Measurements from ENCODE around the gene BCLAF1.
"Not testable (repeated sequence)": the region's sequence is repeated elsewhere in the genome, so short reads cannot be mapped to it uniquely, and the experiment has no call there.

The BCLAF1 gene

GRCh38 chr6:136244061-136244616 lies 45.5 kb downstream of the BCLAF1 start:
- DNase-seq, result no peak

- no peak for DNase-seq
These were observed 53.0 kb downstream of the BCLAF1 start for GRCh38 chr6:136236466-136237293.

- peak; percentile 21 to 36 for DNase-seq
These were observed 54.4 kb downstream of the BCLAF1 start for GRCh38 chr6:136235233-136235564.

- no peak for DNase-seq
These were observed 56.9 kb downstream of the BCLAF1 start for GRCh38 chr6:136232701-136233100.

GRCh38 chr6:136230219-136230853 lies 59.3 kb downstream of the BCLAF1 start:
- no peak for DNase-seq

- DNase-seq, result no peak
These were observed 60.8 kb downstream of the BCLAF1 start for GRCh38 chr6:136228814-136229213.

GRCh38 chr6:136226674-136227377 lies 62.8 kb downstream of the BCLAF1 start:
- no peak for DNase-seq

GRCh38 chr6:136226027-136226673 lies 63.5 kb downstream of the BCLAF1 start:
- DNase-seq, result peak; percentile 14 to 30

DNA sequence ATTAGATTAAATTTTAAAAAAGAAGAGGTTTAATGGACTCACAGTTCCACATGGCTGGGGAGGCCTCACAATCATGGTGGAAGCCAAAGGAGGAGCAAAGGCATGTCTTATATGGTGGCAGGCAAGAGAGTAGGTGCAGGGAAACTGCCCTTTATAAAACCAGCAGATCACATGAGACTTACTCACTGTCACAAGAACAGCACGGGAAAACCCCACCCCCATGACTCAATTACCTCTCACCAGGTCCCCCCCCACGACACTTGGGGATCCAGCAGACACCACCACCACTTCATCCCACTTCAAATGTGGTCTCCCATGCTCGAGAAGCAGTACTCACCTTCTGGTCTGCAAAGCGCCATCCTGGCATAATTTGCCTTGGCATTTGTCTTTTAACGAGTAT lies 64.2 kb downstream of the BCLAF1 start:
- no peak for DNase-seq

DNA sequence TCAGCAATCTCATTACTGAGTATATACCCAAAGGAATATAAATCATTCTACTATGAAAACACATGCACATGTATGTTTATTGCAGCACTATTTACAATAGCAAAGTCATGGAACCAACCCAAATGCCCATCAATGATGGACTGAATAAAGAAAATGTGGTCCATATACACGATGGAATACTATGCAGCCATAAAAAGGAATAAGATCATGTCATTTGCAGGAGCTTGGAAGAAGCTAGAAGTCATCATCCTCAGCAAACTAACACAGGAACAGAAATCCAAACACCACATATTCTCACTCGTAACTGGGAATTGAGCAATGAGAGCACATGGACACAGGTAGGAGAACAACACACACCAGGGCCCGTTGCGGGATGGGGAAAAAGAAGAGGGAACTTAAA lies 64.7 kb downstream of the BCLAF1 start:
- DNase-seq, result not testable (repeated sequence)

DNA sequence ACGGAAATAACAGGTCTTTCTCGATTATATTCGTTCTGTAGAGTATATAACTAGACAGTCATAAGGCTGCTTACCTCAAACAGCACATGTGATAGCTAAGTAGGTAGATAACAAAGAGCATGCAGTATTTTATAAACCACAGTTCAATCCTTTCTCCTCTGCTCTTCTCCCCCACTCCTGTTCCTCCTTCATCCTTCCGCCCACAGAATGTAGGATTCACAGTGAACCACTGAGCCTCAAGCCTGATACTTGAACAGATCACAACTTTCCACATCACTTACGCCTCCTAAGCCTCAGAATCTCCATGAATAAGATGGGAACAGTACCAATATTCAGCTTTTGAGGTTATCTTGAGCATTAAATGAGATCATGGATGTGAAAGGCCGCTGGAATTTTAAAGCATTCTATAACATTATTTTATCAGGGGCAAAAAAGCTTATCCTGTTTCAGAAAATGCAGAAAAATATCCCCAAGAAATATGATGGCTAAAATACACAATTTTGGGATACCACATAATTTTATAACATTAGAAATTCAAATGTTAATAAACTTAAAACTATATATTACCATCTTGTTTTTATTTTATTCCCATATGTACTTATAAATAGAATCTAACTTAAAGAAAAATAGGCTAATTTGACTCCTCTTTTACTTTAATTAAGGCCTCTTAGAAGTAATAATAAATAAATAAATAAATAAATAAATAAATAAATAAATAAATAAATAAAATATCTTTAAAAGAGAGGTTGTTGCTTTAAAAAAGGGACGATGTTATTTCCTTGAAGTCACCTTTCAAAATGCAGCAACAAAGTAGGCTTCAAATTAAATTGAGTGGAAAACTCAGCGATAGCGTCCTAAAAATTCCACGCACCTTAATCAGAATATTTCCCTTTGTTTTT lies 72.9 kb downstream of the BCLAF1 start:
- no peak for DNase-seq

DNA sequence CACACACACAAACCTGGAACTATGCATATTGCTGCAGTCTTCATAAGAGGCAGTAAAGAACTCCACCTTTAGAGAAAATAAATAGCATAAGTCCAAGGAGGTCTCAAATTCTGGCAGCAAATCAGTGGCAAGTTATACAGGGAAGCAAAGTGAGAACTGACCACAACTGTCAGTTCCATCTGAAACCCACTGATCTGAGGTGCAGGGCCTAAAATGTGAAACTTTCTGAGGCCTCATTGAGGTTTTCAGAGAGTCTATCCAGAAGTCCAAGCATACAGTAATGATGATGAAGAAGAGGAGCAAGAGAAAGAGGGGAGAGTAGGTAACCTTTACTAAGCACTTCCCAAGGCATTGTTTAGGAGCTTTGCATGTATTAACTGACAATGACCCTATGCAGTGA lies 75.8 kb downstream of the BCLAF1 start:
- no peak for DNase-seq

DNA sequence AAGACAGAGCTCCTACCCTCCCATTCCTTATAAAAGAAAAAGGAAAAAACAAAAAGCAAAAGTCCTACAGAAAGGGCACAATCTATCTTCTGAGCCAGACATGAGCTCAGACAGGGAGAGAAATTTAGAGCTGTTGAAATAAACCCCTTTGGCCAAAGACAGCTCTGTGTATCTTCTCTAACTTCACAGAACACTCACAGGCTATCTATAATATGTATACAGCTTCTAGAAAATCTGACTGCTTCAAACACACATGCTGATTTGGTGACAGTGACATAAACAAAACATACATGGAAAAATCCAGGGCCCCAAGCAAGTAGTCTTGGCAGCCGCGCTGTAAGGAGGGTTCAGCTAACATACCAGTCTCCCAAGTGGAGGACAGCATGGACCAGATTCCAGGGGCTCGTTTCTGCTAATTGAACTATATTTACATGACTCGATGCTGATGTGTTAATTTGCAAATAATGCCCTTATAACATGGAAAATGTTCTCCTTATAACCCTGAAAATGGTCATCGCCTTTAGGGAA lies 76.6 kb downstream of the BCLAF1 start:
- no peak for DNase-seq

DNA sequence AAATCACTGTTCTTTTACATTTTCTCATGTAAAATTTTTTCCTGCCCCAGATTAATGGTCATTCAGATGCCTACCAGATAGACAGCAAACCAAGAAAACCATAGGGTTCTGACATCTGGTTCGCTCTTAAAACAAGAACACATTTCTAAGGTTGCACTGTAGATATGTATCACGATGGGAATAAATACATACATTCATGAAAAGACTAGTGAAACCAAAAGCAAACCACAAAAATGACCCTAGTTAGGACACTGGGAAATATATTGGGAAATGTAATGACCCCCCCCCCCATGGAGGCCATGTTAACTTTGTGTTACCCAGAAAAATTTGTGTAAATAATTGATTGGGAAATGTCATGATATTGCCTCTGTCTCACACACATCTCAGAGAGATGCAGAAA lies 77.0 kb downstream of the BCLAF1 start:
- DNase-seq, result no peak

DNA sequence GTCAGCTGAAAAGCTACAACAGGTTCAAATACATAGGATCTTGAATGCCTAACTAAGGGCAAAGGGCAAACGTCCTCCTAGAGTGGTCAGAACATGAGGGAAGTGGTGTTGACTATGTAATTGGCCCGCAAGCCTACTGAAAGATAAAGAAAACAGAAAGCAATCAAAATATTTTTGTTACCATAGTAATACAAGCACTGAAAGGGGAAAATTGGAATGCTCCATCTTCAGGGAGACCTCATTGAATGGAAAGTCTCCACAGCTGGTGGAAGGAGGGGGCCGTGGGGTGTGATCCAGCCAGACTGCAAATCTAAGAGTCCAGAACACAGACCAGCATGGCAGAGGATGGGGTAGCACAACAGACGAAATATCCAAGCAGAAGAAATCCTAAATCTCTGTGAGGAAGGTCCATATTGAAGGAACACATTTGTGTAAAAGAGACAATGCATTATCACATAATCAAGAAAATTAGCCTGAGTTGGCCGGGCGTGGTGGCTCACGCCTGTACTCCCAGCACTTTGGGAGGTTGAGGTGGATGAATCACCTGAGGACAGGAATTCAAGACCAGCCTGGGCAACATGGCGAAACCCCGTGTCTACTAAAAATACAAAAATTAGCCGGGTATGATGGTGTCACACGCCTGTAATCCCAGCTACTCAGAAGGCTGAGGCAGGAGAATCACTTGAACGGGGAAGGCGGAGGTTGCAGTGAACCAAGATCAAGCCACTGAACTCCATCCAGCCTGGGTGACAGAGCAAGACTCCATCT lies 79.1 kb downstream of the BCLAF1 start:
- no peak for DNase-seq

- DNase-seq, result no peak
These were observed 80.2 kb downstream of the BCLAF1 start for GRCh38 chr6:136209496-136209895.

DNA sequence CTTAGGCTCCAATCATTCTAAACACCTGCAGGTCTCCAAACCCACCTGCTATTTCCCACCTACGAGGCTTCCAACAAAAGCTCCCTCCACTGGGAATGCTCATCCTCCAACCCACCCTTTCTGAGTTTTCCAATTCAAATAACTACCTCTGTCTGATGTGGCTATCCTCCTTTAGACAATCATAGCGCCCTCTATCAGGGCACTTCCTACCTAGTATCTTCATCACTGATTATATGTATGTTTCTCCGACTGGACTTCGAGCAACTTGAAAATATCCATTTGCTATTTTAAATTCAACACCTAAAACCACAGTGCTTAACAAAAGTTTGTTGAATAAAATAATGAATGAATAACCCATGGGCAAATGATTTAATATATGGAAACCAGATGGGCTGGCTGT lies 80.9 kb downstream of the BCLAF1 start:
- DNase-seq, result no peak
